Suprapubic skin (tissue), 4 donors: ENCODE data around the gene NEK11. TPM values are rescaled to one million over a fixed set of nuclear protein-coding genes. Genes with fewer than 3 reads are reported as not detected.

Experiments
- DNase-seq, 2 donors: peaks; one replicate each; pipeline ENCODE4 v3.0.0-alpha.2; 2019; ENCODE audit warnings: low spot score in 2 of 2
- H3K27ac ChIP-seq: fragments of 200-600 bp; sonication (generic); one replicate; pipeline ENCODE4 v1.5.1; 2019
- H3K27me3 ChIP-seq: fragments of 200-600 bp; sonication (generic); one replicate; pipeline ENCODE4 v1.5.1; 2019
- H3K36me3 ChIP-seq: fragments of 200-600 bp; sonication (generic); one replicate; pipeline ENCODE4 v1.5.1; 2019
- H3K4me1 ChIP-seq: fragments of 200-600 bp; sonication (generic); one replicate; pipeline ENCODE4 v1.5.1; 2019
- H3K4me3 ChIP-seq: fragments of 200-600 bp; sonication (generic); one replicate; pipeline ENCODE4 v1.5.1; 2019; ENCODE audit warnings: mild to moderate bottlenecking
- H3K9me3 ChIP-seq: fragments of 200-600 bp; sonication (generic); one replicate; pipeline ENCODE4 v1.5.1; 2019
- CTCF ChIP-seq, 2 donors: fragments of 200-600 bp in 1 of 2; fragments of 450-650 bp in 1 of 2; sonication (generic) in 1 of 2; IDR thresholded peaks; one replicate each; pipeline ENCODE4 v1.5.1; 2016 to 2019; ENCODE audit warnings: antibody characterized with exemption in 2 of 2, mild to moderate bottlenecking in 1 of 2, moderate library complexity in 1 of 2
- EP300 ChIP-seq: sonication (generic); formaldehyde crosslinking; IDR thresholded peaks from one replicate; pipeline ENCODE4 v1.6.1; 2017; ENCODE audit warnings: antibody characterized with exemption
- POLR2A ChIP-seq, 2 donors: fragments of 450-650 bp; IDR thresholded peaks; one replicate each; pipeline ENCODE4 v1.6.1; 2017; ENCODE audit warnings: antibody characterized with exemption in 2 of 2, mild to moderate bottlenecking in 2 of 2, moderate library complexity in 2 of 2
- POLR2AphosphoS5 ChIP-seq, 3 donors: sonication (generic); formaldehyde crosslinking; IDR thresholded peaks; one replicate each; pipeline ENCODE4 v1.6.1; 2017; ENCODE audit warnings: antibody characterized with exemption in 3 of 3
- WGBS: methylation state at CpG from one replicate; pipeline ENCODE4 v1.1.5; 2018; 5-methylcytosine and 5-hydroxymethylcytosine counted together
- total RNA-seq, 4 donors: library from RNA; depleted of rRNA; stranded (reverse); fragments of >200 nt; gene quantifications; one replicate each; pipeline ENCODE4 v1.1.0, GENCODE V29; 2016

Gene NEK11
- total RNA-seq, 4 donors from 2014 or later: 4.2 to 11.0 (median 7.5) TPM

DNA sequence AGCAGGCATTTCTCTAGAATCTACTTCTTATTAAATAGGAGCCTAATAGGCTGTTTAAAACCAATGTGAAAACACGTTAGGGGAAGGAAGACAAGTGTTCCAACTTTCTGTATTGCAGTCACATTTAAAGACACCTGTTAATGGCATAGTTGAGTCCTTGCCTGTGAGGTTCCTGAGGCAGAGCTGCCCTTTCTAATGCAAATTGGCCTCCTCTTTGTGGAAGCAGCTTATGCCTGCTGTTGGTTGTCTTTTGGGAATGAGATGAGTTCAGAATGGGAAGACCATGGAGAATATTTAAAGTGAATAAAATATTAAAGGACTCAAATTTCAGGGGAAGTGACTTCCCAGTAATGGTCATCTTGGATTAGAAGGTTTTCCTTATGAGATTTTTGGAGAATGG lies 51.2 kb downstream of the NEK11 start:
- DNase-seq: no peak
- Histone ChIP-seq H3K9me3 (no peaks in the 10 kb centered on the region), H3K4me3 (no peak overlapping the region), H3K36me3 (no peaks in the 10 kb centered on the region), H3K27me3 (no peaks in the 10 kb centered on the region), H3K27ac (no peak overlapping the region), H3K4me1 (no peaks in the 10 kb centered on the region)
- WGBS: 67% methylated on average over 1 of the region's 1 CpG
- TF ChIP-seq POLR2A (IDR thresholded peaks at IDR 0.05) (no peak), EP300 (no peak), POLR2AphosphoS5 (IDR thresholded peaks at IDR 0.05) (no peak), CTCF (IDR thresholded peaks at IDR 0.05) (no peak)

GRCh38 chr3:131079086-131079485 lies 52.4 kb downstream of the NEK11 start:
- WGBS: 94% methylated on average over 1 of the region's 1 CpG
- Histone ChIP-seq H3K27ac (no peak overlapping the region), H3K9me3 (no peaks in the 10 kb centered on the region), H3K4me1 (no peaks in the 10 kb centered on the region), H3K36me3 (no peaks in the 10 kb centered on the region), H3K4me3 (no peak overlapping the region), H3K27me3 (no peaks in the 10 kb centered on the region)
- DNase-seq: no peak
- TF ChIP-seq POLR2A (IDR thresholded peaks at IDR 0.05) (no peak), POLR2AphosphoS5 (IDR thresholded peaks at IDR 0.05) (no peak), CTCF (IDR thresholded peaks at IDR 0.05) (no peak), EP300 (no peak)

- no peak for TF ChIP-seq EP300
- TF ChIP-seq CTCF (IDR thresholded peaks at IDR 0.05): no peak
- no peak for TF ChIP-seq POLR2AphosphoS5 (IDR thresholded peaks at IDR 0.05)
- no peak for TF ChIP-seq POLR2A (IDR thresholded peaks at IDR 0.05)
- Histone ChIP-seq H3K27ac (no peak overlapping the region), H3K27me3 (no peaks in the 10 kb centered on the region), H3K4me3 (no peak overlapping the region), H3K36me3 (no peaks in the 10 kb centered on the region), H3K9me3 (no peaks in the 10 kb centered on the region), H3K4me1 (no peaks in the 10 kb centered on the region)
- no peak for DNase-seq
- 78% methylated on average over 1 of the region's 1 CpG for WGBS
Measured at GRCh38 chr3:131081224-131081623, 54.5 kb downstream of the NEK11 start.

GRCh38 chr3:131082246-131082645 lies 55.6 kb downstream of the NEK11 start:
- no peak overlapping the region for H3K27ac ChIP-seq
- no peaks in the 10 kb centered on the region for H3K4me1 ChIP-seq
- no peaks in the 10 kb centered on the region for H3K27me3 ChIP-seq
- 96% methylated on average over 4 of the region's 4 CpGs for WGBS
- TF ChIP-seq POLR2A (IDR thresholded peaks at IDR 0.05): no peak
- TF ChIP-seq CTCF (IDR thresholded peaks at IDR 0.05): no peak
- TF ChIP-seq EP300: no peak
- TF ChIP-seq POLR2AphosphoS5 (IDR thresholded peaks at IDR 0.05): no peak
- no peaks in the 10 kb centered on the region for H3K36me3 ChIP-seq
- H3K4me3 ChIP-seq: no peak overlapping the region
- H3K9me3 ChIP-seq: no peaks in the 10 kb centered on the region
- DNase-seq: no peak

- Histone ChIP-seq H3K36me3 (no peaks in the 10 kb centered on the region), H3K4me3 (no peak overlapping the region), H3K9me3 (no peaks in the 10 kb centered on the region), H3K27ac (no peak overlapping the region), H3K27me3 (no peaks in the 10 kb centered on the region), H3K4me1 (no peaks in the 10 kb centered on the region)
- no peak for DNase-seq
- WGBS: 46% methylated on average over 5 of the region's 5 CpGs
- TF ChIP-seq CTCF (IDR thresholded peaks at IDR 0.05): no peak
- TF ChIP-seq EP300: no peak
- no peak for TF ChIP-seq POLR2AphosphoS5 (IDR thresholded peaks at IDR 0.05)
- TF ChIP-seq POLR2A (IDR thresholded peaks at IDR 0.05): no peak
Measured at GRCh38 chr3:131082871-131083863, 56.5 kb downstream of the NEK11 start.
